Measurements from ENCODE around the gene SOD2. TPM values are rescaled to one million over a fixed set of nuclear protein-coding genes. Genes with fewer than 3 reads are reported as not detected.

SOD2 gene
- total and polyA plus RNA-seq, 9 of the 15 experiments (the other 6 are each of a cell fraction or from before 2014, with no cell fraction given) = 39.8 to 140 (median 95.8) TPM

DNA sequence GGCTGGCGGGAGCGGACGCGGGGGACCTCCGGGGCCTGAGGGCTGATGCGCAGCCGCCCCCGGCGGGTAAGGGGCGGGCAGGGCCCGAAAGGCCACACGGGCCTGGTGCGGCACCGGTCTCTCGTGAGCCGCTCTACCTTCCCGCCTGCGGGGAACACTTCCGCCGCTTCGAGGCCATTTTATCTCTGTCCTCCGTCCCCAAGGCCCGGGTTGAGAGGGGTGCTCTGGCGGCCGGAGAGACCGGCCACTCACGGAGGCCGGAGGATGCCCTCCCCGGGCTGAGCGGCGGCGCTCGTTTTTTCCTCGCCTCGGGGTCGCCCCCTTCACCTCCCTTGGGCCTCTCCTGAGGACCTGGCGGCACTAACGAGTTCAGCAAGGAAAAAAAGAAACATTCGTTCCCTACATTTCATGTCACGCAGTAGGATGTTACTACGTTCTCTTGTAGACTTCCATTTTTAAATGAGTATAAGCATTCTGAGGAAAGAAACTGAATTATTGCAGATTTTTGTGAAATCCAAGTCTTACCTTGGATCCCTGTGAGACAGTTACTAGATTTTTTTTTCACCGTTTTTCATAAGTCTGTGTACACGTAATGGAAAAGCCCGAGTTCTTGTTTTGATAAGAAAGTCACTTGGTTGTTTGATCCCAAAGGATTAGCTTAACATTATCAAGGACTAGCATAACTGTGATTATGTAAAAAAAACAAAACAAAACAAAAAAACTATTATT, 34.8 kb upstream of the SOD2 start (continued):
- no peak for TF ChIP-seq TCF7L2 (IDR thresholded peaks at IDR 0.05; ENCODE audit: low read depth, low read length)
- TF ChIP-seq, protein P1, sequence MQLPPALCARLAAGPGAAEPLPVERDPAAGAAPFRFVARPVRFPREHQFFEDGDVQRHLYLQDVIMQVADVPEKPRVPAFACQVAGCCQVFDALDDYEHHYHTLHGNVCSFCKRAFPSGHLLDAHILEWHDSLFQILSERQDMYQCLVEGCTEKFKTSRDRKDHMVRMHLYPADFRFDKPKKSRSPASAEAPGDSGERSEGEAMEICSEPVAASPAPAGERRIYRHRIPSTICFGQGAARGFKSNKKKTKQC (CRISPR knock-in tag; IDR thresholded peaks at IDR 0.05) = peak; percentile 88; the same call in 1 of the 2 replicates
- 0 out of 2 replicates have a peak, but pooled peaks have one; percentile 38 for TF ChIP-seq XRCC5 (IDR thresholded peaks at IDR 0.05; ENCODE audit: low read depth, low read length)
- no peak for TF ChIP-seq ZNF561 (CRISPR knock-in tag; conservative IDR thresholded peaks at IDR 0.05)
- peak; percentile 58 for TF ChIP-seq NFRKB (IDR thresholded peaks at IDR 0.05; ENCODE audit: low read depth)
- TF ChIP-seq, protein P2, sequence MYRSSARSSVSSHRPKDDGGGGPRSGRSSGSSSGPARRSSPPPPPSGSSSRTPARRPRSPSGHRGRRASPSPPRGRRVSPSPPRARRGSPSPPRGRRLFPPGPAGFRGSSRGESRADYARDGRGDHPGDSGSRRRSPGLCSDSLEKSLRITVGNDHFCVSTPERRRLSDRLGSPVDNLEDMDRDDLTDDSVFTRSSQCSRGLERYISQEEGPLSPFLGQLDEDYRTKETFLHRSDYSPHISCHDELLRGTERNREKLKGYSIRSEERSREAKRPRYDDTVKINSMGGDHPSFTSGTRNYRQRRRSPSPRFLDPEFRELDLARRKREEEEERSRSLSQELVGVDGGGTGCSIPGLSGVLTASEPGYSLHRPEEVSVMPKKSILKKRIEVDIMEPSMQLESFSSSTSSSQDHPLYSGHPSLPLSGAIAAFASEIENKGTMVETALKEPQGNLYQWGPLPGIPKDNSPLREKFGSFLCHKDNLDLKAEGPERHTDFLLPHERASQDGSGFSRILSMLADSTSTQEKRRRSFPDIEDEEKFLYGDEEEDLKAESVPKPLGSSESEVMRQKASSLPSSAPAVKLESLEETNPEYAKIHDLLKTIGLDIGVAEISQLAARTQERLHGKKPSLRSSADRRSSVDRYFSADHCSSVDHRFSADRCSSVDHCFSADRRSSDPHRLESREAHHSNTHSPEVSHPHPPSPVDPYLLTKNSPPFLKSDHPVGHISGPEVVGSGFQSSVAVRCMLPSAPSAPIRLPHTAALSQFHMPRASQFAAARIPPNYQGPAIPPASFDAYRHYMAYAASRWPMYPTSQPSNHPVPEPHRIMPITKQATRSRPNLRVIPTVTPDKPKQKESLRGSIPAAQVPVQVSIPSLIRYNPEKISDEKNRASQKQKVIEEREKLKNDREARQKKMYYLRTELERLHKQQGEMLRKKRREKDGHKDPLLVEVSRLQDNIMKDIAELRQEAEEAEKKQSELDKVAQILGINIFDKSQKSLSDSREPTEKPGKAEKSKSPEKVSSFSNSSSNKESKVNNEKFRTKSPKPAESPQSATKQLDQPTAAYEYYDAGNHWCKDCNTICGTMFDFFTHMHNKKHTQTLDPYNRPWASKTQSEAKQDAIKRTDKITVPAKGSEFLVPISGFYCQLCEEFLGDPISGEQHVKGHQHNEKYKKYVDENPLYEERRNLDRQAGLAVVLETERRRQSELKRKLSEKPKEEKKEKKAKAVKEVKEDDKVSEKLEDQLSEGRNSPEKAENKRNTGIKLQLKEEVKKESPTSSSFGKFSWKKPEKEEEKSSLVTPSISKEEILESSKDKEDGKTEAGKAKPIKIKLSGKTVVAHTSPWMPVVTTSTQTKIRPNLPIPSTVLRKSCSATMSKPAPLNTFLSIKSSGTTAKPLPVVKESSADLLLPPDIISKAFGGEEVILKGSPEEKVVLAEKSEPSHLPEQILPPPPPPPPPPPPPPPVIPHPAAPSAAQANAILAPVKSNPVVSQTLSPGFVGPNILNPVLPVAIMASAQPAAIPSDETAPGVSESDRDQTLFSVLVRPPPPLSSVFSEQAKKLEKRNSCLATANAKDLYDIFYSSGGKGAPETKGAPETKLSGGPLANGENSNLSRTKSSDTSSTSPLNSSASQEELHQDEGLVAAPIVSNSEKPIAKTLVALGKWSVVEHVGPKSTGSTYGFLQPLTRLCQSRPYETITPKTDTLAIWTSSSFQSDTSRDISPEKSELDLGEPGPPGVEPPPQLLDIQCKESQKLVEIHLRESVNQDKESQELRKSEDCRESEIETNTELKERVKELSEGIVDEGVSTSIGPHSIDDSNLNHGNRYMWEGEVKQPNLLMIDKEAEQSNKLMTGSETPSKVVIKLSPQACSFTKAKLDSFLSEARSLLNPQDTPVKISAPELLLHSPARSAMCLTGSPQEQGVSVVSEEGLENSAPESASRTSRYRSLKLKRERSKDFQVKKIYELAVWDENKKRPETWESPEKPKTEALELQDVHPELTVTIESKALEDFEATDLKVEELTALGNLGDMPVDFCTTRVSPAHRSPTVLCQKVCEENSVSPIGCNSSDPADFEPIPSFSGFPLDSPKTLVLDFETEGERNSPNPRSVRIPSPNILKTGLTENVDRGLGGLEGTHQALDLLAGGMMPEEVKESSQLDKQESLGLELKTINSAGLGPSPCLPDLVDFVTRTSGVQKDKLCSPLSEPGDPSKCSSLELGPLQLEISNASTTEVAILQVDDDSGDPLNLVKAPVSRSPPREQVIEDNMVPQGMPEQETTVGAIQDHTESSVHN (IDR thresholded peaks at IDR 0.05; ENCODE audit: borderline replicate concordance in 1 of 2, low read depth in 1 of 2) = no peak
- no peak for TF ChIP-seq CREB1 (IDR thresholded peaks at IDR 0.05)
- TF ChIP-seq CREB1 (CRISPR knock-in tag; IDR thresholded peaks at IDR 0.05) = no peak
- no peak for TF ChIP-seq XRCC4 (IDR thresholded peaks at IDR 0.05; ENCODE audit: extremely low read depth, insufficient read depth, insufficient read length)
- peak; percentile 82 for TF ChIP-seq FIP1L1 (IDR thresholded peaks at IDR 0.05; ENCODE audit: low read depth, low read length, poor library complexity, severe bottlenecking)
- no peak for TF ChIP-seq U2AF2 (optimal IDR thresholded peaks at IDR 0.05; ENCODE audit: low read depth, low read length)
